ENCODE measurements around the gene PLXND1. TPM values are rescaled to one million over a fixed set of nuclear protein-coding genes. Genes with fewer than 3 reads are reported as not detected.

PLXND1 gene
- total RNA-seq, 4 donors from 2014 or later, result 24.0 to 42.6 (median 30.3) TPM

- WGBS, 2 donors, result 50 to 62% methylated on average over 8 of the region's 8 CpGs
- TF ChIP-seq CTCF (IDR thresholded peaks at IDR 0.05) (no peak), POLR2A (IDR thresholded peaks at IDR 0.05) (no peak)
- no peak for DNase-seq (ENCODE audit: low spot score in 2 of 2)
- intact Hi-C loops (cut with DNase I; ENCODE audit: low total_unique reads), result no loop called here
- H3K4me3 ChIP-seq (ENCODE audit: low read depth, poor library complexity, severe bottlenecking), result no peak overlapping the region
Measured at GRCh38 chr3:129521611-129522010, 84.9 kb downstream of the PLXND1 start.

- TF ChIP-seq CTCF (IDR thresholded peaks at IDR 0.05) (no peak), POLR2A (IDR thresholded peaks at IDR 0.05) (no peak)
- no peak overlapping the region for H3K4me3 ChIP-seq (ENCODE audit: low read depth, poor library complexity, severe bottlenecking)
- no peak for DNase-seq (ENCODE audit: low spot score in 2 of 2)
- 43 to 68% methylated on average over 4 of the region's 4 CpGs for WGBS, 2 donors
- intact Hi-C loops (cut with DNase I; ENCODE audit: low total_unique reads), result no loop called here
Measured at GRCh38 chr3:129520960-129521359, 85.5 kb downstream of the PLXND1 start.

- no peak overlapping the region for H3K4me3 ChIP-seq (ENCODE audit: low read depth, poor library complexity, severe bottlenecking)
- TF ChIP-seq POLR2A (IDR thresholded peaks at IDR 0.05) (no peak), CTCF (IDR thresholded peaks at IDR 0.05) (no peak)
- no peak for DNase-seq (ENCODE audit: low spot score in 2 of 2)
- WGBS, 2 donors, result 89 to 92% methylated on average over 13 to 15 of the region's 15 CpGs
- intact Hi-C loops (cut with DNase I; ENCODE audit: low total_unique reads), result no loop called here
Measured at GRCh38 chr3:129519896-129520715, 86.4 kb downstream of the PLXND1 start.

GRCh38 chr3:129519449-129519848, 87.0 kb downstream of the PLXND1 start:
- H3K4me3 ChIP-seq (ENCODE audit: low read depth, poor library complexity, severe bottlenecking), result no peak overlapping the region
- intact Hi-C loops (cut with DNase I; ENCODE audit: low total_unique reads), result no loop called here
- DNase-seq (ENCODE audit: low spot score in 2 of 2), result no peak
- WGBS, 2 donors, result 95 to 96% methylated on average over 9 to 10 of the region's 10 CpGs
- TF ChIP-seq CTCF (IDR thresholded peaks at IDR 0.05) (no peak), POLR2A (IDR thresholded peaks at IDR 0.05) (no peak)

GRCh38 chr3:129518581-129518980, 87.9 kb downstream of the PLXND1 start:
- 80 to 94% methylated on average over 1 to 8 of the region's 8 CpGs for WGBS, 2 donors
- no peak overlapping the region for H3K4me3 ChIP-seq (ENCODE audit: low read depth, poor library complexity, severe bottlenecking)
- intact Hi-C loops (cut with DNase I; ENCODE audit: low total_unique reads), result no loop called here
- DNase-seq (ENCODE audit: low spot score in 2 of 2), result no peak
- TF ChIP-seq POLR2A (IDR thresholded peaks at IDR 0.05) (no peak), CTCF (IDR thresholded peaks at IDR 0.05) (no peak)

Measured in lower leg skin (tissue), 4 donors.